ENCODE measurements around the gene ANKRD6.

Gene ANKRD6

DNA sequence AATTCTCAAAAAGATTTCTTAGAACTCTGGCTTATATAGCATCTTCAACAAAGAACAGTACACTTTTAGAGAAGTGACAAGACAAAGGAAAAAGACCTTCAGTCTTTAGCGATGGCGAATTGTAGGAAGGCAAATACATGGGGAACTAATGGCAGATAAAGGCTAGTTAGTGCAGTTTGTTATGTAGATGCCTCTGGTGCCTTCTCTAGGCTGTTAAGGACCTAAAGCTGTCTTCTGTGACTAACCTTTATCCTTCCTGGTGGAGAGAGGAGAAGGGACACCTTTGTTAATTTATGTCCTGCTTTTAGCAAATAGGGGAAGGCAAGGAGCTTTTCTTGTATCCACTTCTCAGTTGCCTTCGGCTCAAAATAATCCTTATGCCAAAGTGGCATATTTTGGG, 7.2 kb downstream of the ANKRD6 start:
- no peak for DNase-seq (ENCODE audit: low read depth)
- H3K4me3 ChIP-seq (ENCODE audit: control insufficient read depth, low read depth, low read length), result no peak overlapping the region
- TF ChIP-seq, protein P1, sequence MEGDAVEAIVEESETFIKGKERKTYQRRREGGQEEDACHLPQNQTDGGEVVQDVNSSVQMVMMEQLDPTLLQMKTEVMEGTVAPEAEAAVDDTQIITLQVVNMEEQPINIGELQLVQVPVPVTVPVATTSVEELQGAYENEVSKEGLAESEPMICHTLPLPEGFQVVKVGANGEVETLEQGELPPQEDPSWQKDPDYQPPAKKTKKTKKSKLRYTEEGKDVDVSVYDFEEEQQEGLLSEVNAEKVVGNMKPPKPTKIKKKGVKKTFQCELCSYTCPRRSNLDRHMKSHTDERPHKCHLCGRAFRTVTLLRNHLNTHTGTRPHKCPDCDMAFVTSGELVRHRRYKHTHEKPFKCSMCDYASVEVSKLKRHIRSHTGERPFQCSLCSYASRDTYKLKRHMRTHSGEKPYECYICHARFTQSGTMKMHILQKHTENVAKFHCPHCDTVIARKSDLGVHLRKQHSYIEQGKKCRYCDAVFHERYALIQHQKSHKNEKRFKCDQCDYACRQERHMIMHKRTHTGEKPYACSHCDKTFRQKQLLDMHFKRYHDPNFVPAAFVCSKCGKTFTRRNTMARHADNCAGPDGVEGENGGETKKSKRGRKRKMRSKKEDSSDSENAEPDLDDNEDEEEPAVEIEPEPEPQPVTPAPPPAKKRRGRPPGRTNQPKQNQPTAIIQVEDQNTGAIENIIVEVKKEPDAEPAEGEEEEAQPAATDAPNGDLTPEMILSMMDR (conservative IDR thresholded peaks at IDR 0.05; ENCODE audit: control insufficient read depth, insufficient read depth, low read depth, low read length), result no peak

DNA sequence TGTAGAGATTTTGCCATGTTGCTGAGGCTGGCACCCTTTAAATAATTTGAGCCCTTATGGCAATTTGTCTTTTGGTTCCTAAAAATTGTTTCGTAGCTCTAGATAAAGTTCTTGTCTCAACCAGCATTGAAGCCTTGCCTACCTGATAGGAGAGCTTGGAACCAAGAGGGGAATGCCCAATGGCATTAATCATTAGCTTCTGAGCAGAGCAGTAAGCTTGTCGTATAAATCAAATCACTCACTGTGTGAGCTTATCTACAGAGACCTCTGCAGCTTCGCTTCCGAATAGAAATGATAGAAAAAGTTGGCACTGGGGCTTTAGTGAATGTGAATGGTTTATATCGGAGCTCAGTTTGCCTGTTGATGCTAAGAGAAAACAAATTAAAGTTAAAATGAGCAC, 10.7 kb downstream of the ANKRD6 start:
- TF ChIP-seq, protein P1 (conservative IDR thresholded peaks at IDR 0.05; ENCODE audit: control insufficient read depth, insufficient read depth, low read depth, low read length), result no peak
- DNase-seq (ENCODE audit: low read depth), result no peak
- H3K4me3 ChIP-seq (ENCODE audit: control insufficient read depth, low read depth, low read length), result no peak overlapping the region

DNA sequence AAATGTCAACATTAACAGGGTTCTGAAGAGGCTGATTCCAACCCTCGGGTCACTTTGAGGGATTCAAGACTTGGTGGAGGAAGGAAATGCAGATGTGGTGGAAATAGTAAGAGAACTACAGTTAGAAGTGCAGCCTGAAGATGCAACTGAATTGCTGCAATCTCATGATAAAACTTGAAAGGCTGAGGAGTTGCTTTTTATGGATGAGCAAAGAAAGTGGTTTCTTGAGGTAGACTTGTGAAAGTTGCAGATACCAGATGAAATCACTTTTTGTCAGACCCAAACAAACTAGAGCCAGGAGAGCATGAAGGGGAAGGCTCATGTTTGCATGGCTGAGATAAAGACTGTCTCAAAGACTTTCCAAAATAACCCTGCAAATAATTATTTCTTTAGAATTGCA, 16.2 kb downstream of the ANKRD6 start:
- no peak overlapping the region for H3K4me3 ChIP-seq (ENCODE audit: control insufficient read depth, low read depth, low read length)
- no peak for DNase-seq (ENCODE audit: low read depth)
- TF ChIP-seq, protein P1 (conservative IDR thresholded peaks at IDR 0.05; ENCODE audit: control insufficient read depth, insufficient read depth, low read depth, low read length), result no peak

DNA sequence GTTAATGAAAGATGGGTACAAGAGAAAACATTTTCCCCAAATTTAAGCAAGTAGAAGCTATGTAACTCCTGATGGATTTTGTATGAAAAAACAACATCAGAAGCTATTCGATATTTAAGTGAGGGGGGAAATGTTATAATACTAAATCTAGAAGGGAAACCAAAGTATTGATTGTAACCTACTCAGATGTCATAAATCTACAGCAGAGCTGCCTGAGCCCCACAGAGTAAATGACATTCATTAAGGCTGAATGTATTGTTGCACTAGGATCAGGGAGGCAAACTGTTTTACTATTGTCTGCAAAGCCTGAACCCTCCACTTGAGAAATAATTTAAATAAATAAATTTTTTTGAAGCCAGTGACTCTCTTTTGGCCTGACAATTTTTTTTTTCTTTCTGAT, 19.3 kb downstream of the ANKRD6 start:
- H3K4me3 ChIP-seq (ENCODE audit: control insufficient read depth, low read depth, low read length), result no peak overlapping the region
- no peak for DNase-seq (ENCODE audit: low read depth)
- TF ChIP-seq, protein P1 (conservative IDR thresholded peaks at IDR 0.05; ENCODE audit: control insufficient read depth, insufficient read depth, low read depth, low read length), result no peak

DNA sequence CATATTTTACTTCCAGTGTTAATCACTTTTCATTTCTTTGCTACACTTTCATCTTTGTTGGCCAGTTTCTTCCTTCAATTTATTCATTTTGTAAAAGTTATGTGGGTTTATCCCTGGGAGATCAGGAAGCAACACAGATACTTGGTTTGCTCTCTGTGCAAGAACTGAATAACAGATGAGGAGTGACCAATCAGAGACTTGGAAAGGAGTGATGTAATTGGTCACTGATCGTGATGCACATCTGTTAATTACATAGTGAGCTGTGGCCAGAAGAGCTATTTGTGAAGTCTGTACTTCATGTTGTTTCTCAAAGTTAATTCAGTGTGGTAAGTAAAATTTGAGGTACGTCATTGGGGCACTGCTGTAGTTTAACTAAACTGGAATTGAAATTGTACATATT, 21.3 kb downstream of the ANKRD6 start:
- TF ChIP-seq, protein P1 (conservative IDR thresholded peaks at IDR 0.05; ENCODE audit: control insufficient read depth, insufficient read depth, low read depth, low read length), result no peak
- DNase-seq (ENCODE audit: low read depth), result peak; percentile 16
- no peak overlapping the region for H3K4me3 ChIP-seq (ENCODE audit: control insufficient read depth, low read depth, low read length)

DNA sequence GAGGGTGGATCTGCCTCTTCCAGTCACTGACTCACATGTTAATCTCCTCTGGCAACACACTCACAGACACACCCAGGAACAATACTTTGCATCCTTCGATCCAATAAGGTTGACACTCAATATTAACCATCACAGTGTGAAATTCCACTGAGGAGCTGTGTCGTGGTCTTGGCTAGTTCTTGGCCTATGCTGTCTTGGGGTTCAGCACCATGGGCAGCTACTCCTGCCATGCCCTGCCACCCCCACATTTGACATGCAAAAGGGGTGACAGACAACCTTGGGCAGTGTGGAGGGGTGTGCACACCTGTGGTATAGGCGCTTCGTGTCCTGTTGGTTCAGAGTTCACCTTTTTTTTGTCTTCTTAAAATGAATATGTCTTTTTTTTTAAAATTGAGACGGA, 25.8 kb downstream of the ANKRD6 start:
- TF ChIP-seq, protein P1 (conservative IDR thresholded peaks at IDR 0.05; ENCODE audit: control insufficient read depth, insufficient read depth, low read depth, low read length), result no peak
- H3K4me3 ChIP-seq (ENCODE audit: control insufficient read depth, low read depth, low read length), result no peak overlapping the region
- DNase-seq (ENCODE audit: low read depth), result no peak

DNA sequence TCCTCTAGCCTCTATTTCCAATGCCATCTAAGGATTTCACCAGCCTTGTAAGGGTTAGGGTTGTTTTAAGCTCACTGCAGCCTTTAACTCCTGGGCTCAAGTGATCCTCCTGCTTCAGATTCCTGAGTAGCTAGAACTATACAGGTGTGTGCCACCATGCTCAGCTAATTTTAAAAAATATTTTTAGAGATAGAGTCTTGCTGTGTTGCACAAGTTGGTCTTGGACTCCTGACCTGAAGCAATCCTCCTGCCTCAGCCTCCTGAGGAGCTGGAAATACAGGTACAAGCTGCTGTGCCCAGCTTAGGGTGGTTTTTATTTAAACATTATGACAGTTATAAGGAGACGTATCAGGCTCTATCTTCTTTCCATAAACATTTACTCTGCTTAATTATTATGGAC, 26.5 kb downstream of the ANKRD6 start:
- no peak for DNase-seq (ENCODE audit: low read depth)
- H3K4me3 ChIP-seq (ENCODE audit: control insufficient read depth, low read depth, low read length), result no peak overlapping the region

More for the DNA sequence above, 26.5 kb downstream of the ANKRD6 start:
- TF ChIP-seq, protein P1 (conservative IDR thresholded peaks at IDR 0.05; ENCODE audit: control insufficient read depth, insufficient read depth, low read depth, low read length), result no peak
